IPS-18c (cell line): Measurements from ENCODE around the gene ARMC3.

Experiments used
- H3K4me3 ChIP-seq: 2 replicates; pipeline ENCODE4 v1.7.0; 2013; ENCODE audit warnings: low read depth, mild to moderate bottlenecking, low read length, moderate library complexity; ENCODE audit not compliant: insufficient read depth
- H3K9me3 ChIP-seq: one replicate; pipeline ENCODE4 v1.6.1; 2013; ENCODE audit warnings: mild to moderate bottlenecking, low read length, moderate library complexity; ENCODE audit not compliant: control insufficient read depth, insufficient read depth

ARMC3 gene

DNA sequence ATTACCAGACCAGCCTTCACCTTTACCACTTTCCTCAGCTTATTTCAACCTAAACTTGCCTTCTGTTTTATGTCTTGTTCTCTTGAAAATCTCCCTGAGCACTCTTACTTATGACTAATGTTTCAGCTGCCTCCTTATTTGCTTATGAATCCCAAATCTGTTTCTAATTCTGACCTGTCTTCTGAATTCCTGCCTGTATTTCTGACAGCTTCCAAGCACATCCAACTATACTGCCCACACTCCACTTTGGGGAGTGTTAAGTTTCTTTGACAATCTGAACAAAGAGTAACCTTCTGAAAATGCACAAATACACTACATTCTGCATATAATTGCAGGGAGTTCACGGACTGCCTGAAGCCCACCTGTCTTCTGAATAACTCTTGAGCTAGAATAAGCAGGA, 48.7 kb downstream of the ARMC3 start:
- Histone ChIP-seq H3K4me3 (no peak overlapping the region), H3K9me3 (no peaks in the 10 kb centered on the region)

GRCh38 chr10:22977751-22978150, 49.9 kb downstream of the ARMC3 start:
- no peaks in the 10 kb centered on the region for H3K9me3 ChIP-seq
- no peak overlapping the region for H3K4me3 ChIP-seq

GRCh38 chr10:22978287-22978686, 50.4 kb downstream of the ARMC3 start:
- H3K9me3 ChIP-seq = no peaks in the 10 kb centered on the region
- H3K4me3 ChIP-seq = no peak overlapping the region

GRCh38 chr10:22978918-22979317, 51.1 kb downstream of the ARMC3 start:
- Histone ChIP-seq H3K4me3 (no peak overlapping the region), H3K9me3 (no peaks in the 10 kb centered on the region)

DNA sequence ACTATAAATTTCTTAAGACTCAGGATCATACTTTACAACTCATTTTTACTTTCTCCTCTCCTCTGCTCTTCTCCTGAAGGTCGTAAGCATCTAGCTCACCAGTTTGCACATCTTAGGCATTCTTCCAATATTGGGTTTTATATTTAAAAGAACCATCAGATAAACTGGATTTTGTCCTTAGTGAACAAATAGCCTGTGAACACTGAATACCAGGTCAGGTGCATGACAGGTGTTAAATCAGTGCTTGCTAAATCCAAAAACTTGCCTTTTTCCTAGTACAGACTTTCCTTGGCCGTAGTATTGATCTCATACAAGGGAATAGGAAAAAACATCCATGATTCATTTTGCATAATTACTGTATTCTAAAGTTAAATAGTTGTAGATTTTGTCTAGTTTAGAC, 53.0 kb downstream of the ARMC3 start:
- Histone ChIP-seq H3K4me3 (no peak overlapping the region), H3K9me3 (no peaks in the 10 kb centered on the region)

DNA sequence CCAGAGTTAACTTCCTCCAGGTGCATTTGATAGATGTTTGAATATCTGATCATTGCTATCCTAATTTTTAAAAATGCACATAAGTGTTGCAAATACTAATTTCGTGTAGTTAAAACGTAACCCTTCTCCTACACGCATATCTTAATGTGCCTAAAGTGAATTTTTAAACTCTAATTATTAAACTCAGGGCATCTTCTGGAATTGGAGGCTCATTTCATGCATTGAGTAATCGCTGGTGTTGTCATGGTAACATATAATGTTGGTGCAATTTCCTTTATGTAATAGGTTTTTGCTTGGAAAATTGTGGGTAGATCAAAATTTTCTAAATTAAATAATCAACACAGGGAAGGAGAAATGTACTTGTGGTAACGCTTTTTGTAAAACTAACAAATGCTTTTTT, 56.2 kb downstream of the ARMC3 start:
- Histone ChIP-seq H3K4me3 (no peak overlapping the region), H3K9me3 (no peaks in the 10 kb centered on the region)

- Histone ChIP-seq H3K9me3 (no peaks in the 10 kb centered on the region), H3K4me3 (no peak overlapping the region)
Measured at GRCh38 chr10:22986771-22987542, 59.1 kb downstream of the ARMC3 start.

GRCh38 chr10:22988581-22989360, 60.9 kb downstream of the ARMC3 start:
- H3K9me3 ChIP-seq = no peaks in the 10 kb centered on the region
- H3K4me3 ChIP-seq = no peak overlapping the region

DNA sequence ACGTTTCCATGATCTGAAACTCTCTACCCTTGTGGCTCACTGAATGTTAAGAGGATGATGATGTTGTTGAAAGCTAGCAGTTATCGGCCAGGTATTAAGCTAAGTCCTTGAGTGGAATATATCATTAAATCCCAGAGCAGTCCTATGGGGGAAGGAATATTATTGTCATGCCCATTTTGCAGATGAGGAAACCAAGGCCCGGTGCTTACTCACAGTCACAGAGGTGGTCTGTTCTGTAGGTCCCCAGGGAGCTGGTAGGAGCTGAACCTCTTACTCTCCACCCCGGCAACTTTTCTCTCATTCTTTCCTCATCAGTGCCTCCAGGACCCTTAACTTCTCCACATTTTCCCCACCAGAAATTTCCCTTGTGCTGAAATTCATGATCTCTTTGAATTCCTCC, 62.6 kb downstream of the ARMC3 start:
- Histone ChIP-seq H3K9me3 (no peaks in the 10 kb centered on the region), H3K4me3 (no peak overlapping the region)

DNA sequence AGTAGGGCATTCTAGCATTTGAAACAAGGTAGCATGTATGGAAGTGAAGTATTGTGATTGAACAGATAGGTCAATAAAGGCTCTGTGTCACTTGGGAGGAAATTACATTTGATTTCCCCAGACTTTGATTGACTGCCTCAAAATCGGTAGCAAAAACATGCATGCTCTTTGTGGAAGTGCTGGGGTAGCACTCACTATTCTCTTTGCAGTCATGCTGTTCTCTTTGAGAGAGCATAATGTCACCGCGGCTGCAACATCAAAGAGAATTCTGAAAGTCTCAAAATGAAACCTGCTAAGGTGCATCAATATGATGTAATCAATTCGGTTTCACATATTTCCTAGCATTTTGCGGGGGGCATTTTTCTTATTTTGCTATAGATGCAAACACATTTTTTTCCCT, 64.2 kb downstream of the ARMC3 start:
- H3K9me3 ChIP-seq = no peaks in the 10 kb centered on the region
- H3K4me3 ChIP-seq = no peak overlapping the region

- Histone ChIP-seq H3K9me3 (no peaks in the 10 kb centered on the region), H3K4me3 (no peak overlapping the region)
Measured at GRCh38 chr10:22992621-22993020, 64.8 kb downstream of the ARMC3 start.

- Histone ChIP-seq H3K9me3 (no peaks in the 10 kb centered on the region), H3K4me3 (no peak overlapping the region)
Measured at GRCh38 chr10:22993314-22993713, 65.5 kb downstream of the ARMC3 start.

- H3K9me3 ChIP-seq = no peaks in the 10 kb centered on the region
Measured at GRCh38 chr10:22997096-22997495, 69.2 kb downstream of the ARMC3 start.

GRCh38 chr10:22998091-22998490, 70.2 kb downstream of the ARMC3 start:
- Histone ChIP-seq H3K4me3 (no peak overlapping the region), H3K9me3 (no peaks in the 10 kb centered on the region)

More at GRCh38 chr10:22997096-22997495, 69.2 kb downstream of the ARMC3 start:
- H3K4me3 ChIP-seq = no peak overlapping the region

GRCh38 chr10:22999942-23000341, 72.1 kb downstream of the ARMC3 start:
- H3K9me3 ChIP-seq = no peaks in the 10 kb centered on the region
- H3K4me3 ChIP-seq = no peak overlapping the region

DNA sequence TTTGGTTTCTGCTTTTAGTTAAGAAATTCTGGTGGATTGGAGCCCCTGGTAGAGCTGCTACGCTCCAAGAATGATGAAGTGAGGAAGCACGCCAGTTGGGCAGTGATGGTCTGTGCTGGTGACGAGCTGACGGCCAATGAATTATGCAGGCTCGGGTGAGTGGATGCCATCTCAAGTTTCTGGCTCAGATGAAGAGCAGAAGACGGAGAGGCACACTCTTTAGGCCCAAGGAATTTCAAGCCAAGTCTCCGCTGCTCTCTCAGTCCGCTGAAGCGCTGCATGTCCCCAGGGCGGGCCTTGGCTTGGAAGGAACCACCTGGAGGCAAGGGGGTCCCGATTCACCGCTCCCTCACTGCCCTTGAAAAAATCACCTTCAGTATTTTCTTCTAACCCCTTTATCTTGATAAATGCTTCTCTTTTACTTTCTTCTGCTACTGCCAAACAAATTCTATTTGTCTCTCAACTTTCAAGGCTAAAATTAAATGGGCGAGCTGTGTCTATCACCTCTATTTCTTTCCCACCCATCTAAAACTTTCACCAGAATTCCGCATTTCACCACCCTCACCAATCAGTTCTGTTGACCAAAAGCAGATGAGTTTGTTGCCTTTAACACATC, 74.2 kb downstream of the ARMC3 start:
- Histone ChIP-seq H3K9me3 (no peaks in the 10 kb centered on the region), H3K4me3 (no peak overlapping the region)

DNA sequence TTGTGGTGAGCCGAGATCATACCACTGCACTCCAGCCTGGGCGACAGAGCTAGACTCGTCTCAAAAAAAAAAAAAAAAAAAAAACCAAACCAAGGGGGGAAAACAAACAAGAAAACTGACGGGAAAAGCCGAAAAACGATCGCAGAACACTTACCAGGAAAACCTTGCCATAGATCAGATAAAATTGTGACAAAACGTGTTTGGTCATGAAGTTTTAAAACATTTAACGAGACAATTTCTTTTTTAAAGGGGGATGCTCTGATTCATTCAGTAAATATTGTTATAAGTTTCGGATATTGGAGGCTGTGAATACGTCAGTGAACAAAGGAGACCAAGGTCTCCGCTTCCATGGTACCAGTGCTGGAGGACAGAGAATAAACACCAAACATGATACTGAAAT, 77.3 kb downstream of the ARMC3 start:
- H3K9me3 ChIP-seq = no peaks in the 10 kb centered on the region

More for the DNA sequence above, 77.3 kb downstream of the ARMC3 start:
- H3K4me3 ChIP-seq = no peak overlapping the region
